Left lobe of liver (tissue), 2 donors: ENCODE data around the gene CPN2. TPM values are rescaled to one million over a fixed set of nuclear protein-coding genes. Genes with fewer than 3 reads are reported as not detected.

ENCODE experiments used
- ATAC-seq: fragments of 200-7000 bp; cut with Tn5 transposase; one replicate; pipeline ENCODE4 v1.9.1; 2020; ENCODE audit warnings: mild to moderate bottlenecking, moderate library complexity
- DNase-seq: peaks from one replicate; pipeline ENCODE4 v3.0.0-alpha.2; 2020; ENCODE audit warnings: low spot score
- total RNA-seq: library from RNA; stranded (reverse); gene quantifications from one replicate; pipeline ENCODE4 v1.2.1, GENCODE V29; 2021
- donor health status: DM: no; HTN: no; CAD: no; lungs with moderate emphysema.
- donor health status: DM: no; HTN: yes; CAD: no.

The CPN2 gene
- total RNA-seq, 1 donor from 2014 or later, result 159 TPM

DNA sequence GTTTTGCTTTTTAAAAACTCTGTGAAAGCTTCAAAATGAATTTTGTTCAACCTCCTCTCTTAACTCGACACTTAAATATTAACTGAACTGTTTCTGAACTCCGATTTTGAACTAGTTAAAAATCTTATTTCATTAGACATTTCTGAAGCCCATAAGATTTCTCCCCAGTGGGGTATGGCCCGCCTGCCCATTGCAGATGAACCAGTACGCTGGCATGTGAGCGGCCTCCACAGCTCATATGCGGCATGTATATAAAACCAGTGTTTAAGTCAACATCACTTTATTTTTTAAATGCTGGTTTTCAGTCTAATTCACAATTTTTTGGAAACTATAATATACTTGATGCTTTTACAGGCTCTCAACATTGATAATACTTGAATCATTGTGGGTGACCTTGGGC is 50.2 kb downstream of the CPN2 start:
- DNase-seq (no peak), ATAC-seq (no peak)

DNA sequence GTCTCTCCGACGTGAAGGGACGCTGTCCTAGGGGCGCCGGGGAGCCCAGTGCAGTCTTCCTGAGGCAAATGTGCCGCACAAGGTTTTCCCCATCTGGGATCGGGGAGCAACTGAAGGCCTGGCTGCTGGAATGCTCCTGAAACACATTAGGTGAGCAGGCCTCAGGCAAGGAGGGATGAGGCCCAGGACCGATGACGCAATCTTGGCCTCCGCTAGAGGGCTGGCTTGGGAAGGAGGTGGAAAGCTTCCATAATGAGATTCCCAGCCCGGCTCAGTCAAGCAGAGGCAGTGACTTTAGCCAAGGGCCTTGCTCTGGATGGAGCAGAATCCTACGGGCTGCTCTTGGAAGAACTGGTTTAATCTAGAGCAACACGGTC is 50.8 kb downstream of the CPN2 start:
- DNase-seq (peak; percentile 84), ATAC-seq (peak; percentile 82)

GRCh38 chr3:194298331-194299227 is 52.5 kb downstream of the CPN2 start:
- no peak for ATAC-seq
- DNase-seq, result no peak

DNA sequence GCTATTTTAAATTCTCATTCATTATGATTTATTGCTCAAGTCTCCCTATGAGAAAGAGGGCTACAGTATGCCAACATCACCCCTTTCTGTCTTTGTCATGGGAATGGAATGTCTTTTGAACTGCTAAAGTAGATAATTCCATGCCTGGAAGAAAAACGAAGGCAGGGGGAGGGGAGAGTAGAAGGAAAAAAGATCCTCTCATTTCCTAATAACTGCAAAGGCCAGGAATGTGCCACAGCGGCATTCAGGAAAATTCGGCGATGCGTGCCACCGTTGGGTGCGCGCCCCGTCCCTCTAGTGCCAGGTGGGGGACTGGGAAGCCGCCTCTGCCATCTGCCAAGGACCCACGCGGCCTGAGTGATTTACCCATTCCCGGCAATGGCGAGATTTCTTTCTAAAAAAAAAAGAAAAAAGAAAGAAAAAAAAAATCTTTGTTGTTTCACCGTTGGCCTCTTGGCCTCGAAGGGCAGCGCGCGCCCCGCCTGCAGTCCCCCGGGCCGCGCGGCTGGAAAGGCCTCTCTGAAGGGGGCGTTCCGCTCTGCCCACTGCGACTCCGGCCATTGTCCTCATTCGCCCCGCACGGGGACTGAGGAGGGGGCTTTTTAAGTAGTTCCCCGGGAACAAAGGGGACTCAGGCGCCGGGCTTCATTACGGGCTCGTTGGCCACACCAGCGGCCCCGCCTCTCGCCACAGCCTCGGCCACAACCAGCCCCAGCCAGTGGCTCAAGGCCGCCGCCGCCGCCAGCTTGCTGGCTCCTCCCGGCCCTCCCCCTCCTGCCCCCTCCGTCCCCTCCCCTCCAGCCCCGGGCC is 54.5 kb downstream of the CPN2 start:
- peak; percentile 82 for ATAC-seq
- peak; percentile 66 for DNase-seq

GRCh38 chr3:194294895-194295214 is 56.3 kb downstream of the CPN2 start:
- DNase-seq, result no peak

DNA sequence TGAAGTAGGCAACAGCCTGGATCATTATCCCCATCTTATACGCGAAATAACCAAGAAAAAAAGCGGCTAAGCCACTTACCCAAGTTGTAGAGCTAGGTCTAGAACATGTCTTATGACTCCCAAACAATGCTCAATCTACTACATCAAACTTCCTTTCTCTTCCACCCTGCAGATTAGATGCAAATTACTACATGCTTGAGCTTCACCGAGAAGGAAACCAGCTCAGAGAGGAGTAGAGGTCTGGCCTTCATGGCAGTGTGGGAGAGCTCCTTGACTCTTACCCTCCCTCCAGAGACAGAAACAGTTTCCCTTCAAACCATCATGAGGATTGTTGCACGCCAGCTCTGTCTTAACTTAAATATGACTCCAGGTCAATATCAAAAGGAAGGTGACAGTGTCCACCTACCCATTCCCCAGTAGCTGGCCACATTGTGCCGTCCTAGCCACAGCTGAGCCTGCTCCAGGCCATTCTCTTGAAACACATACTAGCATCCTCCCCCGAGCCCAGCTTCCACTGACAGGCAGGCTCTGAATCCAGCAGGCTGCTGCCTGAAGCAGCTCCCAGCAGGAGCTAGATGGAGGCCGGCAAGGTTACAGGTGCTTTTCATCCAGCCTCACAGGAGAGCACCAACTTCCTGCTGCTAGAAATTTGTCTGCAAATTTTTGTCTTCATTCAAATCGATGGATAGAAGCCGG is 56.8 kb downstream of the CPN2 start:
- no peak for ATAC-seq
- DNase-seq, result no peak

More at GRCh38 chr3:194294895-194295214, 56.3 kb downstream of the CPN2 start:
- no peak for ATAC-seq

DNA sequence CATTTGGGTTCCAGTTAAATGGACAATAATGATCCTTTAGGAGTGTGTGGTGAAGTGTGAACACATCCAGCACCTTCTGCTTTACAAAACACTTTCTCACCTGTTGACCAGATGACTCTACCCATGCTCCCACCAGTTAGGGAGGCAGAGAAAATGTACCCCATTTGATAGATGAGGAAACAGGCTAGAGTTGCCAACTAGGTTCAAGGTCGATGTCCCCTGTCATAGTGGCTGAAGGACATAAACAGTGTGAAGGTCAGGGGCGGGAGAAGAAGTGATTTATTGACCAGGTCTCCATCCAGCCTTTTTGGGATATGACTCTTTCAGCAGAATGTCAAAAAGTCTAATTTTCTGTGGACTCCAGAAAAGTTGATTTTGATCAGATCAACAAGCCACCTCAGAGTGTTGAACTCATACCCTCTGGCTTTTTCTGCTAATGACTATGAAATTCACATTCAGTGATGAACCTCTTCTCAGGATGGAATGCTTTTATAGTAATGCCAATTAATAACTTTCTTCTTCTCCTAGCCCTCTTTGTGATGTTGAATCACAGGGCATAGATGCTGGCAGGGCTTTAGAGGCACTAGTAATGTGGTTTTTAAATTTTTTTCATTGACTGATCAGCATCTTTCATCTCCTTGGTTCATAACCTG is 57.5 kb downstream of the CPN2 start:
- DNase-seq, result no peak
- no peak for ATAC-seq

GRCh38 chr3:194292331-194292730 is 58.8 kb downstream of the CPN2 start:
- no peak for ATAC-seq
- DNase-seq, result no peak

Other genes with a start within 250 kb of the CPN2 start
- gene HES1, start 215.2 kb downstream of the CPN2 start, total RNA-seq, result 21.3 TPM
- not detected for gene LRRC15, start 18.4 kb upstream of the CPN2 start, total RNA-seq
- 0.10 TPM for gene GP5, start 47.9 kb upstream of the CPN2 start, total RNA-seq
- 141 TPM for gene ATP13A3, start 135.7 kb upstream of the CPN2 start, total RNA-seq